NCI-H748 (cell line): ENCODE measurements around the gene TTC33.

Experiments used
- DNase-seq: peaks from one replicate; lab custom pipeline; 2025; ENCODE audit not compliant: unreplicated experiment; lab: John Stamatoyannopoulos, UW

TTC33 gene

GRCh38 chr5:40490464-40491111 is 265.2 kb downstream of the TTC33 start:
- DNase-seq = no peak

- no peak for DNase-seq
Observed at GRCh38 chr5:40489421-40489820, 266.3 kb downstream of the TTC33 start.

- no peak for DNase-seq
Observed at GRCh38 chr5:40486437-40487275, 269.1 kb downstream of the TTC33 start.

GRCh38 chr5:40485021-40485998 is 270.5 kb downstream of the TTC33 start:
- DNase-seq = no peak

- no peak for DNase-seq
Observed at GRCh38 chr5:40484495-40484894, 271.3 kb downstream of the TTC33 start.

GRCh38 chr5:40483316-40483715 is 272.4 kb downstream of the TTC33 start:
- no peak for DNase-seq

GRCh38 chr5:40481241-40481640 is 274.5 kb downstream of the TTC33 start:
- no peak for DNase-seq

GRCh38 chr5:40480392-40480791 is 275.4 kb downstream of the TTC33 start:
- DNase-seq = no peak

GRCh38 chr5:40479939-40480338 is 275.8 kb downstream of the TTC33 start:
- no peak for DNase-seq

- no peak for DNase-seq
Observed at GRCh38 chr5:40478766-40479165, 277.0 kb downstream of the TTC33 start.

- DNase-seq = no peak
Observed at GRCh38 chr5:40477856-40478546, 277.8 kb downstream of the TTC33 start.

GRCh38 chr5:40475561-40475960 is 280.2 kb downstream of the TTC33 start:
- DNase-seq = no peak

GRCh38 chr5:40474250-40474649 is 281.5 kb downstream of the TTC33 start:
- DNase-seq = no peak

GRCh38 chr5:40465416-40465815 is 290.3 kb downstream of the TTC33 start:
- no peak for DNase-seq

- DNase-seq = no peak
Observed at GRCh38 chr5:40464511-40464910, 291.2 kb downstream of the TTC33 start.
